Left colon (tissue), 2 donors: ENCODE results near the gene GDPD5. TPM values are rescaled to one million over a fixed set of nuclear protein-coding genes. Genes with fewer than 3 reads are reported as not detected.
"Not testable (repeated sequence)": the region's sequence is repeated elsewhere in the genome, so short reads cannot be mapped to it uniquely, and the experiment has no call there.

Experiments
- ATAC-seq: fragments of 200-7000 bp; cut with Tn5 transposase; one replicate; pipeline ENCODE4 v1.9.1; 2020; ENCODE audit warnings: mild to moderate bottlenecking, moderate library complexity
- DNase-seq, 2 donors: peaks; one replicate each; pipeline ENCODE4 v3.0.0-alpha.2; 2020
- intact Hi-C, 2 donors: fragments of 100-400 bp; cut with DNase I in 1 of 2; cut with micrococcal nuclease in 1 of 2; formaldehyde crosslinking; loops; one replicate each; pipeline versions ENCODE4 v1.11.2 to v1.14.0; 2022; cut with DNase I, micrococcal nuclease
- total RNA-seq, 2 donors: library from RNA; stranded (reverse); fragmentation: NEBNext Ultra II Directional; extraction: Animal tissue kit (Norgen Biotek cat#: 25700); gene quantifications; one replicate each; pipeline ENCODE4 v1.2.1, GENCODE V29; 2021
- donor health status: DM: no; HTN: no; CAD: no.
- donor health status: DM: yes; HTN: yes; CAD: no.

GDPD5 gene
- total RNA-seq, 2 donors from 2014 or later: 3.3 to 4.0 TPM

DNA sequence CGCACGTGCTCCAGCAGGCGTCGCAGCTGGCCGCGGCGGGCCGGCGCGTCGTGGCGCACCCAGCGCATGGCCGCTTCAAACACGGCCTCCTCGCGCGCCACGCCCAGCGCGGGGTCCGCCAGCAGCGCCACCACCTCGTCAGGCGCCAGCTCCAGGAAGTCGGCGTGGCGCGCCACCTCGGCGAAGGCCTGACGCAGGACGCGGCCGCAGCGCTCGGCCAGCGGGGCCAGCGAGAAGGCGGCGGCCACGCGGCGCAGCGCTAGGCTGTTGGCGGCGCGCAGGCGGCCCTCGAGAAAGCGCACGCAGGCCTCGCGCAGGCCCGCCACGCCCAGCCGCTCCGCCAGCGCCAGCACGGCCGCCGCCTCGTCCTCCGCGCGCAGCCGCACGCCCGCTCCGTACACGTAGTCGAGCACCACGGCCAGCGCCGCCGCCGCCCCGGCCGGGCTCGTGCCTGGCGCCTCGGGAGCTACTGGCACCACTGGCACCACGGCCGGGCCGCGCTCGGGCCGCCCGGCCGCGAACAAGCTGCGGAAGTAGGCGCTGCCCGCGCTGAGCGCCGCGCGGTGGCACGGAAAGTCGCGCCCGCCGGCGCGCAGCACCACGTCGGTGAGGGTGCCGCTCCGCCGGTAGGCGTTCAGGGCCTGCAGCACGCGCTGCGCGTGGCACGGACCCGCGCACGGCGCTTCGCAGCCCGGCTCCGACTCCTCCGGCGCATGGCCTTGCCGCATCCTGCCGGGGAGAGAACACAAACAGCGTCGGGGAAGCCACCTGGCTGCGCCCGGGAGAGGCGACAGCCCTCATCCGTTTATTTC, 95.6 kb downstream of the GDPD5 start:
- ATAC-seq (peak; percentile 83), DNase-seq (peak; percentile 57 to 77)
- intact Hi-C loops: no loop called here

DNA sequence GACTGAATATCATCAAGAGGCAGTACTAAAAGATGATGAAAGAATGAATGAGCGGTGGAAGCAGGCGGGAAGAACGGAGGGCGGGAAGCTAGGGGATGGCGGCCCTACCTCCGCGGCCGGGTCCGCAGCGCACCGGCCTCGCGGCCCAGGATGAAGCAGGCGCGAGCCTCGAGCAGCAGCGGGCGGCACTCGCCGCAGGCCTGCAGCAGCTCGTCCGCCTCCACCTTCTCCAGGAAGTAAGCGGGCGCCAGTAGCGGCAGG, 96.2 kb downstream of the GDPD5 start:
- no peak for ATAC-seq
- DNase-seq: no peak
- intact Hi-C loops: no loop called here

DNA sequence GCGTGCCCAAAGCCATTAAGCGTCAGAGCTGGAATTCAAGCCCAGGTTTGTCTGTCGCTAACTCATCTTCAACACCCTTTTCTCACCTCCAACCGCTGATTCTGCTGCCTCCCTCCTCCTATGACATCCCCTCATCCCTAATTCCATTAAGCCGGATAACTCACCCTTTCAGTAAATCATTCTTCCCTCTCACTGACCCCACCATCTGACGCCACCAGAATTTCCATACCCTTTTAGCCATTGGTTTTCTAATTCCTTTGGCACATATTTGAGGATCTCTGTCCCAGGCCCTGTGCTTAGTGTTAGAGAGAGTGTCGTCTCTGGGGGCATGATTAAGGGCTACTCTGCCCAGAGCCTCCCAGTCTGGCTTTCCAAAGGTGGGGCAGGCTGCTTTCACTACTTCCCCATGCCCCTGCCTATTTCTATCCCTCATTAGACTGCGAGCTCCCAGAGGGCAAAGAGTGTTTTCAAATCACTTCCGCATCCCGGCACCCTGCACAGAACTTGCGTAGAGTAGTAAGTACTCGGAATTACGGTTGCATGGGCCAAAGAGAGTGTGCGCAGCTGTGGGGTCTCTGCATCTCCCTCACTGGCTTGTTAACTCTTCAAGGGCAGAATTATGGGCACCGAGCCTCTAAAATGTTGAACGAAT, 96.6 kb downstream of the GDPD5 start:
- DNase-seq: no peak
- no peak for ATAC-seq
- intact Hi-C loops: no loop called here

GRCh38 chr11:75428281-75428724, 97.4 kb downstream of the GDPD5 start:
- ATAC-seq (peak; percentile 25), DNase-seq (peak; percentile 83 to 94)
- intact Hi-C loops: no loop called here

GRCh38 chr11:75427181-75427580, 98.6 kb downstream of the GDPD5 start:
- no peak for ATAC-seq
- no peak for DNase-seq
- intact Hi-C loops: no loop called here

DNA sequence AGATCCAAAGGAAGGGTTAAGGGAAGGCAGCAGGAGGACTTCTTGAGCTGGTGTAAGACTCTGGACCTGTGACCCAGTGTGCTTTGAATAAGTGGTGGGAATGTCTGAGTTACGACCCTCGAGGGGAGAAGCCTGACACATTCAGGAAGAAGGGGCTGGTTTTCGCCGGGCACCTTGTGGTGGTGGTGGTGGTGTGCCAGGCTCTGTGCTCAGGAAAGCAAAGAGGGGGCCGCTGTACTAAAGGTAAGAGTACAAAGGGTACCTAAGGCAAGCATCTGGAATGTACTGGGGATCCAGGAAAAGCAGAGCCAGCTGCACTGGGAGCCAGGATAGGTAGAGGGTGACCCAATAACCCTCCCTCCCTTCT, 99.0 kb downstream of the GDPD5 start:
- intact Hi-C loops: no loop called here

DNA sequence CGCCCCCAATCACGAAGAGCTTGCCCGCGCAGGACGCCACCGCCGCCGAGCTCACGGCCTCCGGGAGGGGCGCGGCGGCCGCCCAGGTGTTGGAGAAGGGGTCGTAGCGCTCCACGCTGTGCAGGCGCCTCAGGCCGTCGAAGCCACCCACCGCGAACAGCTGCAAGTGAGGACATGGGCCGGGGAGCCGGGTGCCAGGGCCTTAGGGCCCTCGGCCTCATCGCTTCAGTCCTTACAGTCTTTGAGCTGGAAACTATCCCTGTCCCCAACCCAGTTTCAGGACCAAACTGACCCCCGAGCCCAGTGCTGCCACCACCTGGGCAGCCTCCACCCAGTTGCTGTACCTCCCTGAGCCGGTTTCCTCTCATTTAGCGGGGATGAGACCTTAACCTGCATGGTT, 100.3 kb downstream of the GDPD5 start:
- intact Hi-C loops: no loop called here
- DNase-seq (no peak), ATAC-seq (no peak)

More for the DNA sequence above, 99.0 kb downstream of the GDPD5 start:
- DNase-seq: no peak
- ATAC-seq: no peak

DNA sequence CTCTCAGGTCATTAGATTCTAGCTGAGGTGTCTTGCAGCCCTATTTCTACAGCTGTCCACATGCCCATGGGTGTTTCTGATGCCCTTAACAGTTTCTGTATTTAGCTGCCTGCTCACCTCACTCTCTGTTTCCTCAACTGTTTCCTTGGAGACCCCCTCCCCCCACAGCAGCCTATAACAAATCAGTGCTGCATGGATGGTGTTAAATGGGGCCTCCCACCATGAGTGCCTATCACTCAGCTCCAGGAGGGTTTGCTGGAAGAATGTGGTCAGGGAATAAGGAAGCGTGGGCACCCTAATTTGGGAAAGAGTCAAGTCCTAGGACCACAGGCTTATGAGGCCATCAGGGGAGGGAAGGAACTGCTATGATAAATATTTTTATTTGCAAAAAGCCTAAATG, 101.3 kb downstream of the GDPD5 start:
- intact Hi-C loops: no loop called here
- ATAC-seq: no peak

GRCh38 chr11:75423721-75424120, 102.0 kb downstream of the GDPD5 start:
- ATAC-seq (no peak), DNase-seq (no peak)
- intact Hi-C loops: no loop called here

More for the DNA sequence above, 101.3 kb downstream of the GDPD5 start:
- no peak for DNase-seq

DNA sequence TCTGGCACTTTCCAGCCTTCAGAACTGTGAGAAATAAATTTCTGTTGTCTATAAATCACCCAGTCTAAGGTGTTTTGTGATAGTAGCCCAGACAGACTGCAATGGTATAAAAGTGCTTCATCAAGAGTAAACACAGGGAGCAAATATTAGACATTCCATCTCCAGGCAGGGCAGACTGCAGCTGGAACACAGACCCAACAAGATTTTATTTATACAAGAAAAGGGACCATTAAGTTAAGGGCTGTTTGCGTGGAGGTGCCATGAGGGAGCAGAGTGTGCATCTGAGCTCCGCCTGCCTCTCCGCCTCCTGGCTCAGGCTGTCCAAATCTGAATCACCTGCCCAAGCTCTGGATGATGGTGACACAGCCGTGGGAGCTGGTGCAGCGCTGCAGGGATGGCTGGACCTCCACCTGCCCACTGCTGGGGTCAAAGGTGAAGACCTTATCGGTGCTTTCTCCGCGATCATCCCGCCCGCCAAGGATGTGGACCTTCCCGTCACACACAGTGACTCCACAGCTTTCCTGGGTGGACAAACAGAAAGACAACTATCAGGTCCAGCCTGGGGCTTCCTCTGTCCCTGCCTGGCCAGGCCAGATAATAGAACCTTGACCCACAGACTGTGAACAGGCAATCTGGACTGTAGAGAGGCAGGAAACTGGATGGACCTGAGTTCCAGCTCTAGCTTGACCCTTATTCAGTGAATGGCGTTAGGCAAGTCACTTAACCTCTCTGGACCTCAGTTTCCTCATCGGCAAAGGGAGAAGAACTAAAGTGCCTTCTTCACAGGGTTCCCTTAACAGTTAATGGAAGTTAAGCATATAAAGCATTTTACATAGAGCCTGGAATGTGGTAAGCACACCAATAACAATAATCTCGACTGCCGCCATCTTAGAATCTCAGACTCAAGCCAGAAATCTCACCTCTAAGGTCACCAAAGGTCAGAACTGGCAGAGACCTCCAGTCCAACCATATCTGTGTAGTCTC, 103.2 kb downstream of the GDPD5 start:
- DNase-seq (peak in 1 of 2 donors; percentile 66), ATAC-seq (peak; percentile 72)
- intact Hi-C loops: no loop called here

- ATAC-seq: peak; percentile 70
- intact Hi-C loops: no loop called here
- DNase-seq: no peak
Measured at GRCh38 chr11:75421902-75422247, 103.9 kb downstream of the GDPD5 start.

GRCh38 chr11:75421035-75421602, 104.6 kb downstream of the GDPD5 start:
- intact Hi-C loops: no loop called here

GRCh38 chr11:75420224-75421034, 105.3 kb downstream of the GDPD5 start:
- intact Hi-C loops: no loop called here
- ATAC-seq (peak; percentile 41), DNase-seq (peak; percentile 45 to 77)

More at GRCh38 chr11:75421035-75421602, 104.6 kb downstream of the GDPD5 start:
- DNase-seq: no peak
- no peak for ATAC-seq

DNA sequence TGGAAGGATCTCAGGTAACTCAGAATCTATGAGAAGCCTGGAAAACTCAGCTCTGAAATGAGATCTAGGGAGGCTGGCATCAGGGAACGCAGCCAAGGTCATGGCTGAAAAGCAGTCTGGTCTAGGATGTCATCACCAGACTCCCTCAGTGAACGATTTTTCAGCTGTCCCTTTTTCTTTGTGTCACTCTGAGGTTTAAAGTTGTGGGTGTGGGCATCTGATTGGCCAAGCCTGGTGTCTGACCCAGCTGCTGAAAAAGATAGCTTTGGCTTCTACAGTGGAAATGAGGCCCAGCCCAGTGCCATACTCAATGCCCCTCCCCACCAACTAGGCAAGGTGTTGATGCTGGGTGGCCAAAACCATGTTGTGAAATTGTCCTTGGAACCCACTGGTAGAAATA, 111.9 kb downstream of the GDPD5 start:
- ATAC-seq (no peak), DNase-seq (no peak)
- intact Hi-C loops: no loop called here

DNA sequence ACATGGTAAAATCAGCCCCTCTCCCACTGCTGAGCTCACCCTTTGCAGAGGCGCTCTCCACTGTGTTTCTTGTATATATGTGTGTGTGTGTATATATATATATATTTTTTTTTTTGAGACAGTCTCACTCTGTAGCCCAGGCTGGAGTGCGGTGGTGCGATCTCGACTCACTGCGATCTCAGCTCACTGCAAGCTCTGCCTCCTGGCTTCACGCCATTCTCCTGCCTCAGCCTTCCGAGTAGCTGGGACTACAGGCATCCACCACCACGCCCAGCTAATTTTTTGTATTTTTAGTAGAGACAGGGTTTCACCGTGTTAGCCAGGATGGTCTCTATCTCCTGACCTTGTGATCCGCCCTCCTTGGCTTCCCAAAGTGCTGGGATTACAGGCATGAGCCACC, 112.6 kb downstream of the GDPD5 start:
- intact Hi-C loops, ATAC-seq, DNase-seq: not testable (repeated sequence)

DNA sequence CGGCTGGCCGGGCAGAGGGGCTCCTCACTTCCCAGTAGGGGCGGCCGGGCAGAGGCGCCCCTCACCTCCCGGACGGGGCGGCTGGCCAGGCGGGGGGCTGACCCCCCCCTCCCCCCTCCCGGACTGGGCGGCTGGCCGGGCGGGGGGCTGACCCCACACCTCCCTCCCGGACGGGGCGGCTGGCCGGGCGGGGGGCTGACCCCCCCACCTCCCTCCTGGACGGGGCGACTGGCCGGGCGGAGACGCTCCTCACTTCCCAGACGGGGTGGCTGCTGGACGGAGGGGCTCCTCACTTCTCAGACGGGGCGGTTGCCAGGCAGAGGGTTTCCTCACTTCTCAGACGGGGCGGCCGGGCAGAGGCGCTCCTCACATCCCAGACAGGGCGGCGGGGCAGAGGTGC, 115.8 kb downstream of the GDPD5 start:
- DNase-seq, intact Hi-C loops, ATAC-seq: not testable (repeated sequence)

DNA sequence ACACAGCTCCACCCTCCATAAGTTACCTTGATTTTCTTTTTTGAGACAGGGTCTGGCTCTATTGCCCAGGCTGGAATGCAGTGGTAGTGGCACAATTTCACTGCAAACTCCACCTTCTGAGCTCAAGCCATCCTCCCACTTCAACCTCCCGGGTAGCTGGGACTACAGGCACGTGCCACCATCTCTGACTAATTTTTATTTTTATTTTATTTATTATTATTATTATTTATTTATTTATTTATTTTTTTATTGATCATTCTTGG, 116.9 kb downstream of the GDPD5 start:
- no peak for ATAC-seq
- DNase-seq: no peak
- intact Hi-C loops: no loop called here

DNA sequence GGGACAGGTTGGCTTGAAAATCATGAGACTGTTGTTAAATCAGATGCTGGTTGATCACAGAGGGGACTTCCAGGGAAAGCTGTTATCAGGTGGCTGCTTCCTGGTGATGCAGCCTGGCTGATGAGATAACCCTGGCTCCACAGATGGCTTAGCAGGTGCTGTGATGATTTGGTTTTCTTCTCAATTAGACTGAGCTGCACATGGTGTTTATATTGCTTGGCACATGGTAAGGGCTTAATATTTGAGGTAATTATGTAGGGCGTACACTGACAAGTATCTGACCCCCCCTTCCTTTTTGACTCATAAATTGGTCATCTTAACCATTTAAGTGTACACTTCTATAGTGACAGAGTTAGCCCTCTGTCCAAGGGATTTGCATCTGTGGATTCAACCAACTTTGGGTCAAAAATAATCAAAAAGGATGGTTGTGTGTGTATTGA, 119.4 kb downstream of the GDPD5 start:
- intact Hi-C loops: no loop called here
- DNase-seq: no peak
- peak; percentile 12 for ATAC-seq
